Karpas-422 (cell line): ENCODE data around the gene PTGS1. TPM values are rescaled to one million over a fixed set of nuclear protein-coding genes. Genes with fewer than 3 reads are reported as not detected.

Experiments used
- DNase-seq: peaks from one replicate; pipeline ENCODE4 v3.0.0-alpha.2; 2015
- H2AFZ ChIP-seq: fragments of 200-600 bp; sonication (generic); 2 replicates; pipeline ENCODE4 v1.6.1; 2014; ENCODE audit warnings: antibody characterized with exemption, low read length, mixed read lengths
- H3K27ac ChIP-seq: fragments of 200-600 bp; sonication (generic); 2 replicates; pipeline ENCODE4 v1.5.1; 2014; ENCODE audit warnings: mild to moderate bottlenecking, low read length, moderate library complexity
- H3K27me3 ChIP-seq: fragments of 200-600 bp; sonication (generic); 2 replicates; pipeline ENCODE4 v1.6.1; 2014; ENCODE audit warnings: low read length, mixed read lengths
- H3K36me3 ChIP-seq: fragments of 200-600 bp; sonication (generic); 2 replicates; pipeline ENCODE4 v1.6.1; 2014; ENCODE audit warnings: low read length, mixed read lengths; ENCODE audit not compliant: insufficient read depth
- H3K4me1 ChIP-seq: fragments of 200-600 bp; sonication (generic); 2 replicates; pipeline ENCODE4 v1.6.1; 2014; ENCODE audit warnings: mild to moderate bottlenecking, low read length, mixed read lengths
- H3K4me2 ChIP-seq: fragments of 200-600 bp; sonication (generic); 2 replicates; pipeline ENCODE4 v1.6.1; 2014; ENCODE audit warnings: low read length, low read depth, mild to moderate bottlenecking; ENCODE audit not compliant: poor library complexity, severe bottlenecking
- H3K4me3 ChIP-seq: fragments of 200-600 bp; sonication (generic); 2 replicates; pipeline ENCODE4 v1.5.1; 2014; ENCODE audit warnings: mild to moderate bottlenecking, antibody characterized with exemption, low read length, mixed read lengths
- H3K79me2 ChIP-seq: fragments of 200-600 bp; sonication (generic); 2 replicates; pipeline ENCODE4 v1.6.1; 2014; ENCODE audit warnings: mild to moderate bottlenecking, low read length, mixed read lengths
- H3K9ac ChIP-seq: fragments of 200-600 bp; sonication (generic); 2 replicates; pipeline ENCODE4 v1.6.0; 2014; ENCODE audit warnings: low read length
- H3K9me2 ChIP-seq: fragments of 200-600 bp; sonication (generic), shearing (Covaris generic); replicated peaks from 2 replicates; pipeline ENCODE4 v1.6.0; 2014; ENCODE audit warnings: mild to moderate bottlenecking, low read length, moderate library complexity; ENCODE audit not compliant: insufficient read depth
- H3K9me3 ChIP-seq: fragments of 300-700, 200-600 bp; sonication (generic); 2 replicates; pipeline ENCODE4 v1.6.1; 2014; ENCODE audit warnings: low read length, mixed read lengths
- H4K20me1 ChIP-seq: fragments of 200-600 bp; sonication (generic); 2 replicates; pipeline ENCODE4 v1.6.1; 2014; ENCODE audit warnings: mild to moderate bottlenecking, antibody characterized with exemption, low read length, low read depth; ENCODE audit not compliant: insufficient read depth
- total RNA-seq: library from RNA; depleted of rRNA; stranded (reverse); fragments of >200 nt; shearing (Covaris generic); gene quantifications from 2 replicates; pipeline ENCODE4 v1.2.3, GENCODE V29; 2014; ENCODE audit warnings: low replicate concordance

PTGS1 gene
- total RNA-seq, 1 experiment from 2014 or later = not detected

DNA sequence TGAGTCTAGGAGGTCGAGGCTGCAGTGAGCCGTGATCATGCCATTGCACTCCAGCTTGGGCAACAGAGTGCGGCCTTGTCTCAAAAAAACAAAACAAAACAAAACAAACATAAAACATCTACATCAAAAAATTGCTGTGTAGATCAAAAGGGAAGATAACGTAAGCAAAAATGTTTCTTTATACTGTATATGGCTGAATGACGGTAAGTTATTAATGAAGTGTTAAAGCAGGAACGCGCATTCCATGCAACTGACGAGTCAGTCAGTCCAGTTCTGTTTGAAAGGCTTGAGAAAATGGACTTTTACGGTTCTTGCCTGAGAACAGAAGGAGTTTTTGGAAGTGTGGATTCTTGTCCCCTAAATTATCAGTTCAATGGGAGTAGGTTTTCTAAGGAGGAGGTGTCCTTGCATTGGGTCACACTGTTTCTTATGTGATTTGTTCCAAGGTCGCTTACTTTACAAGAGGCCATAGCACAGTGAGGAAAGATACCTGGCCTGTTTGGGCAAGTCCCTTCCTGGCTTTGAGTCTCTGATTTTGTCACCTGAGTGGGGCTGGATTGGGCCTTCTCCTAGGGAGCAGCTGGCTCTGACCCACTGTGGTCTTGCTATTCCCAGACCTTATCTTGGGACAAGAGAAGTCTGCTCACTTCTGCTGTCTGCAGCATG lies 6.6 kb upstream of the PTGS1 start:
- Histone ChIP-seq H3K79me2 (no peaks in the 10 kb centered on the region), H3K27ac (no peak overlapping the region), H3K4me1 (no peaks in the 10 kb centered on the region), H3K9me3 (no peaks in the 10 kb centered on the region), H3K9ac (no peak overlapping the region), H3K9me2 (no peaks in the 10 kb centered on the region), H3K4me3 (no peak overlapping the region), H4K20me1 (no peaks in the 10 kb centered on the region), H3K27me3 (no peaks in the 10 kb centered on the region), H3K4me2 (no peak overlapping the region), H2AFZ (no peak overlapping the region), H3K36me3 (no peaks in the 10 kb centered on the region)
- DNase-seq = no peak

GRCh38 chr9:122364783-122365150 lies 6.1 kb upstream of the PTGS1 start:
- no peak overlapping the region for H3K27ac ChIP-seq
- no peak for DNase-seq
- H3K79me2 ChIP-seq = no peaks in the 10 kb centered on the region
- H3K4me2 ChIP-seq = no peak overlapping the region
- no peaks in the 10 kb centered on the region for H4K20me1 ChIP-seq
- H2AFZ ChIP-seq = no peak overlapping the region
- no peaks in the 10 kb centered on the region for H3K27me3 ChIP-seq
- no peaks in the 10 kb centered on the region for H3K36me3 ChIP-seq
- H3K9ac ChIP-seq = no peak overlapping the region
- no peaks in the 10 kb centered on the region for H3K9me2 ChIP-seq
- H3K4me1 ChIP-seq = no peaks in the 10 kb centered on the region
- no peak overlapping the region for H3K4me3 ChIP-seq
- no peaks in the 10 kb centered on the region for H3K9me3 ChIP-seq

DNA sequence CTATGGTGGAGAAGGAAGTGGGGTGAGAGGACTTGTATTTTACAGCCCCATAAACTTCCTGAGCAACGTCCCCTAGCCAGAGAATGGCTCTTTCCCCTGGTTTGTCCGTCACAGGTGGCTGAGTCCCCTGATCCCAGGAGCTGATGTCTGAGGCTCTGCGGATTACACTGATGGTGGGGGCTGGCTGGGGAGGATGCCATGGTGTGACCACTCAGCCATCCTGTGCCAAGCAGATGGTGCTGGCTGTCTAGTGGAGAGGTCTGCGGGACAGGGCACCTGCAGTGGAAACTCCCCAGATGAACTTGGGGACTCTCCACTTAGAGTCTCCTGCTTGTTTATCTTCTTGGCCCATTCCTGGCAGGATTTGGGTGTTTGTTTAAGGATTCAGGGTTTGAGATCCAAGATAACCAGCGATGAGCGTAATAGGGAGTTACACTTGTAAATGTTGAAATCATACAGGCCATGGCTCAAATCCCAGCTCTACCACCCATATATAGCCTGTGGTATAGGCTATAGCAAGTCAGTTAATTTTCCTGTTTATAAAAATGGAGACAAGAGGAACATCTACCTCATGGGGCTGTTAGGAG lies 4.7 kb upstream of the PTGS1 start:
- Histone ChIP-seq H3K9ac (no peak overlapping the region), H3K9me3 (no peaks in the 10 kb centered on the region), H3K27me3 (no peaks in the 10 kb centered on the region), H3K27ac (no peak overlapping the region), H3K4me2 (no peak overlapping the region), H3K36me3 (no peaks in the 10 kb centered on the region), H3K9me2 (no peaks in the 10 kb centered on the region), H4K20me1 (no peaks in the 10 kb centered on the region), H3K4me1 (peaks cover 8% of the 10 kb centered on the region), H2AFZ (no peak overlapping the region), H3K79me2 (no peaks in the 10 kb centered on the region), H3K4me3 (no peak overlapping the region)
- DNase-seq = no peak

GRCh38 chr9:122367065-122367464 lies 3.8 kb upstream of the PTGS1 start:
- H3K4me2 ChIP-seq = no peak overlapping the region
- H3K4me3 ChIP-seq = no peak overlapping the region
- H3K79me2 ChIP-seq = no peaks in the 10 kb centered on the region
- H3K27me3 ChIP-seq = no peaks in the 10 kb centered on the region
- no peaks in the 10 kb centered on the region for H3K9me2 ChIP-seq
- H3K4me1 ChIP-seq = peaks cover 12% of the 10 kb centered on the region
- DNase-seq = no peak
- no peak overlapping the region for H3K27ac ChIP-seq
- no peaks in the 10 kb centered on the region for H3K9me3 ChIP-seq
- H4K20me1 ChIP-seq = no peaks in the 10 kb centered on the region
- no peak overlapping the region for H3K9ac ChIP-seq
- no peak overlapping the region for H2AFZ ChIP-seq
- H3K36me3 ChIP-seq = no peaks in the 10 kb centered on the region

GRCh38 chr9:122367774-122368460 lies 2.9 kb upstream of the PTGS1 start:
- Histone ChIP-seq H3K79me2 (no peaks in the 10 kb centered on the region), H3K36me3 (no peaks in the 10 kb centered on the region), H3K27me3 (no peaks in the 10 kb centered on the region), H3K9ac (no peak overlapping the region), H2AFZ (no peak overlapping the region), H4K20me1 (no peaks in the 10 kb centered on the region), H3K9me3 (no peaks in the 10 kb centered on the region), H3K4me1 (peaks cover 12% of the 10 kb centered on the region), H3K27ac (no peak overlapping the region), H3K9me2 (no peaks in the 10 kb centered on the region), H3K4me2 (no peak overlapping the region), H3K4me3 (no peak overlapping the region)
- DNase-seq = no peak

GRCh38 chr9:122368642-122369041 lies 2.2 kb upstream of the PTGS1 start:
- no peaks in the 10 kb centered on the region for H3K36me3 ChIP-seq
- H3K79me2 ChIP-seq = no peaks in the 10 kb centered on the region
- DNase-seq = no peak
- H2AFZ ChIP-seq = no peak overlapping the region
- H4K20me1 ChIP-seq = no peaks in the 10 kb centered on the region
- no peaks in the 10 kb centered on the region for H3K9me2 ChIP-seq
- peaks cover 12% of the 10 kb centered on the region for H3K4me1 ChIP-seq
- H3K9me3 ChIP-seq = no peaks in the 10 kb centered on the region
- no peak overlapping the region for H3K9ac ChIP-seq
- no peak overlapping the region for H3K4me2 ChIP-seq
- no peak overlapping the region for H3K27ac ChIP-seq
- H3K4me3 ChIP-seq = no peak overlapping the region
- no peaks in the 10 kb centered on the region for H3K27me3 ChIP-seq

- peak overlapping the region; percentile 42; the same call in 1 of the 2 replicates for H3K4me3 ChIP-seq
- no peaks in the 10 kb centered on the region for H3K9me2 ChIP-seq
- H3K4me2 ChIP-seq = peak overlapping the region; percentile 43
- peak overlapping the region; percentile 6; the same call in 1 of the 2 replicates for H3K9ac ChIP-seq
- H3K27ac ChIP-seq = no peak overlapping the region
- H3K4me1 ChIP-seq = peaks cover 12% of the 10 kb centered on the region
- H3K36me3 ChIP-seq = no peaks in the 10 kb centered on the region
- no peaks in the 10 kb centered on the region for H3K9me3 ChIP-seq
- no peaks in the 10 kb centered on the region for H4K20me1 ChIP-seq
- peak overlapping the region; percentile 62; the same call in 1 of the 2 replicates for H2AFZ ChIP-seq
- DNase-seq = no peak
- no peaks in the 10 kb centered on the region for H3K27me3 ChIP-seq
- H3K79me2 ChIP-seq = no peaks in the 10 kb centered on the region
Measured at GRCh38 chr9:122370303-122370702, 521 bp upstream of the PTGS1 start.

- H3K9me3 ChIP-seq = no peaks in the 10 kb centered on the region
- H3K27ac ChIP-seq = no peak overlapping the region
Measured at GRCh38 chr9:122371846-122372245, 1.0 kb downstream of the PTGS1 start.

More at GRCh38 chr9:122371846-122372245, 1.0 kb downstream of the PTGS1 start:
- Histone ChIP-seq H3K4me2 (no peak overlapping the region), H3K9me2 (no peaks in the 10 kb centered on the region), H3K27me3 (no peaks in the 10 kb centered on the region), H3K4me1 (peaks cover 12% of the 10 kb centered on the region), H4K20me1 (no peaks in the 10 kb centered on the region), H3K79me2 (no peaks in the 10 kb centered on the region), H3K9ac (no peak overlapping the region), H3K36me3 (no peaks in the 10 kb centered on the region), H2AFZ (no peak overlapping the region), H3K4me3 (no peak overlapping the region)
- no peak for DNase-seq
